ENCODE results near the gene TARS1. TPM values are rescaled to one million over a fixed set of nuclear protein-coding genes. Genes with fewer than 3 reads are reported as not detected.

The TARS1 gene
- total RNA-seq, 1 experiment from 2014 or later, result 201 TPM

DNA sequence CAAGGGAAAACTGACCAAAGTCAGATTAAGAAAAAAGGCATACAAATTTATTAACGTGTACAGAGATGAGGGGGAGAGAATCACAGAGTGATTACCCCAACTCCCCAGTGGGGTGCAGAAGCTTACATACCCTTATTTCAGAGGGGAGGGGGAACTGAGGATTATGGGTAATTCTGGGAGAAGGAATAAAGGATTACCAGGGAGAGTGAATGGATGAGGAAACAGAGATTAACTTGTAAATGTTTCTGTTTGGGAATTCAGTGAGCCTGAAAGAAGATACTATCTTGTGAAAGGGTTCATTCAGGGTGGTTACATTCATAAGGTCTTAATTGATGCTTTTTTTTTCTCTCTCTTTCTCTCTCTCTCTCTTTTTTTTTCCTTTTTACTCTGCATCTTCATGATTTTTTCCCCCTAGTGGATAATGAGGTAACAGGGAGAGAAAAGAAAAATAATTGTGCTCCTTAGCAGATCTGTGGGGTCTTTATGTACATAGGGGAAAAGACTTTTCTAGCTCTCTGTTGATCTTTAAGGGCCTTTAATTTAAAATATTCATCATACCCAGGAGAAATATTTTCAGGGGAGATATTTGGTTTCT, 49.4 kb downstream of the TARS1 start:
- no peak for DNase-seq
- Mint-ChIP-seq H3K27me3 (ENCODE audit: unreplicated experiment) (no peaks in the 10 kb centered on the region), H3K4me1 (ENCODE audit: low read depth, unreplicated experiment) (no peaks in the 10 kb centered on the region), H3K36me3 (ENCODE audit: insufficient read depth, unreplicated experiment) (no peaks in the 10 kb centered on the region), H3K9me3 (ENCODE audit: low read depth, unreplicated experiment) (peaks cover 2% of the 10 kb centered on the region), H3K27ac (ENCODE audit: unreplicated experiment) (no peak overlapping the region), H3K4me3 (ENCODE audit: low read depth, unreplicated experiment) (no peak overlapping the region)
- no TSS peak for BruUV-seq (replicated peaks)
- TF ChIP-seq, protein P1, sequence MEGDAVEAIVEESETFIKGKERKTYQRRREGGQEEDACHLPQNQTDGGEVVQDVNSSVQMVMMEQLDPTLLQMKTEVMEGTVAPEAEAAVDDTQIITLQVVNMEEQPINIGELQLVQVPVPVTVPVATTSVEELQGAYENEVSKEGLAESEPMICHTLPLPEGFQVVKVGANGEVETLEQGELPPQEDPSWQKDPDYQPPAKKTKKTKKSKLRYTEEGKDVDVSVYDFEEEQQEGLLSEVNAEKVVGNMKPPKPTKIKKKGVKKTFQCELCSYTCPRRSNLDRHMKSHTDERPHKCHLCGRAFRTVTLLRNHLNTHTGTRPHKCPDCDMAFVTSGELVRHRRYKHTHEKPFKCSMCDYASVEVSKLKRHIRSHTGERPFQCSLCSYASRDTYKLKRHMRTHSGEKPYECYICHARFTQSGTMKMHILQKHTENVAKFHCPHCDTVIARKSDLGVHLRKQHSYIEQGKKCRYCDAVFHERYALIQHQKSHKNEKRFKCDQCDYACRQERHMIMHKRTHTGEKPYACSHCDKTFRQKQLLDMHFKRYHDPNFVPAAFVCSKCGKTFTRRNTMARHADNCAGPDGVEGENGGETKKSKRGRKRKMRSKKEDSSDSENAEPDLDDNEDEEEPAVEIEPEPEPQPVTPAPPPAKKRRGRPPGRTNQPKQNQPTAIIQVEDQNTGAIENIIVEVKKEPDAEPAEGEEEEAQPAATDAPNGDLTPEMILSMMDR (IDR thresholded peaks at IDR 0.05; ENCODE audit: unreplicated experiment), result no peak
- CTCF ChIA-PET, result interaction anchor here (0.7 kb wide), 1 partner anchor 300 kb away, joined by 5 read pairs; no protein-coding TSS in a partner anchor
- intact Hi-C loops (cut with micrococcal nuclease; ENCODE audit: unreplicated experiment), result no loop called here

DNA sequence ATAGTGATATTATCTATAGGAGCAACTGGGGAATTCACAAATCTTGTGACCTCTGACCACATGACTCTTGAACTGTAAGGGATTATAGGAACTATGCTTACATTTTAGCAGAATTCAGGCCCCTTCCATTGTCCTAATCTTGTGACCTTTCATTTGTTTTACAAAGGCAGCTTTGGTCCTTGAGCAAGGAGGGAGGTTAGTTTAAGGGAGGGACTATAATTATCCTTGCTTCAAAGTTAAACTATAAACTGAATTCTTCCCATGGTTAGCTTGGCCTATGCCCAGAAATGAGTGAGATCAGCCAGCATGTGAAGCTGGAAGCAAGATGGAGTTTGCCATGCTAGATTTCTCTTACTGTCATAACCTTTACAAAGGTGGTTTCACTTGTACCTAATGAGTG, 51.2 kb downstream of the TARS1 start:
- no peak overlapping the region for H3K4me3 Mint-ChIP-seq (ENCODE audit: low read depth, unreplicated experiment)
- TF ChIP-seq, protein P1 (IDR thresholded peaks at IDR 0.05; ENCODE audit: unreplicated experiment), result no peak
- no peaks in the 10 kb centered on the region for H3K27me3 Mint-ChIP-seq (ENCODE audit: unreplicated experiment)
- no peak for DNase-seq
- H3K4me1 Mint-ChIP-seq (ENCODE audit: low read depth, unreplicated experiment), result no peaks in the 10 kb centered on the region
- H3K9me3 Mint-ChIP-seq (ENCODE audit: low read depth, unreplicated experiment), result peaks cover 2% of the 10 kb centered on the region
- intact Hi-C loops (cut with micrococcal nuclease; ENCODE audit: unreplicated experiment), result no loop called here
- CTCF ChIA-PET, result no interaction called here
- H3K27ac Mint-ChIP-seq (ENCODE audit: unreplicated experiment), result no peak overlapping the region
- H3K36me3 Mint-ChIP-seq (ENCODE audit: insufficient read depth, unreplicated experiment), result no peaks in the 10 kb centered on the region
- BruUV-seq (replicated peaks), result no TSS peak

DNA sequence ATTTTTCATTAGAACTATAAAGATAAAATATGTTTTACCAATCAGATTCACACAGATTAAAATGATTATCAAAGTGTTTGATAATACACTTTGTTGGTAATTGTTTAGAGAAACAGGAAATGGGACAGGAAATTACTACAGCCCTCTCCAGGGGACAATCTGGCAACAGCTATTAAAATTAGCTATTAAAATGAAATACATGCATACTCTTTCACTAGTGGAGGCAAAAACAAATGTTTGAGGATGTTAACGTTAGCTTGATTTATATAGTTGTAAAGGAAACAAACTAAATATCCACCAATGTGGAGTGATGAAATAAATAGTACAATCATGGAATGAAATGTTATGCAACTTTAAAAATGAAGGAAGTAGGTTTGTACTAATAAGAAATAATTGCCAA, 53.7 kb downstream of the TARS1 start:
- TF ChIP-seq, protein P1 (IDR thresholded peaks at IDR 0.05; ENCODE audit: unreplicated experiment), result no peak
- no TSS peak for BruUV-seq (replicated peaks)
- intact Hi-C loops (cut with micrococcal nuclease; ENCODE audit: unreplicated experiment), result no loop called here
- no peak overlapping the region for H3K4me3 Mint-ChIP-seq (ENCODE audit: low read depth, unreplicated experiment)
- no peak overlapping the region for H3K27ac Mint-ChIP-seq (ENCODE audit: unreplicated experiment)
- DNase-seq, result no peak
- no peaks in the 10 kb centered on the region for H3K36me3 Mint-ChIP-seq (ENCODE audit: insufficient read depth, unreplicated experiment)
- H3K9me3 Mint-ChIP-seq (ENCODE audit: low read depth, unreplicated experiment), result no peaks in the 10 kb centered on the region
- CTCF ChIA-PET, result no interaction called here
- H3K4me1 Mint-ChIP-seq (ENCODE audit: low read depth, unreplicated experiment), result no peaks in the 10 kb centered on the region
- H3K27me3 Mint-ChIP-seq (ENCODE audit: unreplicated experiment), result no peaks in the 10 kb centered on the region

DNA sequence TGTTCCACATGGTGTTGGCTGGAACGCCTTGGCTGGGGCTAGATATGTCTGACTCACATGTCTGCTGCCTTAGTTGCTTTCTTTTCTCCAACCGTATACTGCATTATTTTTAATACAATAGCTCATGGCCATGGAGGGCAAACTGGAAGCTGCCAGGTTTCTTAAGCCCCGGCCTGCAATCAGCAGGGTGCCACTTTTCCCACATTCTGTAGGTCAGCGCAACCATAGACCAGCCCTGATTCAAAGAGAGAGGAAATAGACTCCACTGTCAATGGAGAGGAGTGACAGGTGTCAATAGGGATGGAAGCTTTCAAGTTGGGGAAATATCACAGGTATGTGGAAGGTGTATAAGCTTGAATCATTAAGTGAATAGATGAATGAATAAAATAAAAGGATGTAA, 60.5 kb downstream of the TARS1 start:
- H3K9me3 Mint-ChIP-seq (ENCODE audit: low read depth, unreplicated experiment), result no peaks in the 10 kb centered on the region
- H3K36me3 Mint-ChIP-seq (ENCODE audit: insufficient read depth, unreplicated experiment), result no peaks in the 10 kb centered on the region
- CTCF ChIA-PET, result no interaction called here
- no peak for DNase-seq
- no peaks in the 10 kb centered on the region for H3K27me3 Mint-ChIP-seq (ENCODE audit: unreplicated experiment)
- H3K27ac Mint-ChIP-seq (ENCODE audit: unreplicated experiment), result no peak overlapping the region
- intact Hi-C loops (cut with micrococcal nuclease; ENCODE audit: unreplicated experiment), result no loop called here
- TF ChIP-seq, protein P1 (IDR thresholded peaks at IDR 0.05; ENCODE audit: unreplicated experiment), result no peak
- H3K4me1 Mint-ChIP-seq (ENCODE audit: low read depth, unreplicated experiment), result no peaks in the 10 kb centered on the region
- H3K4me3 Mint-ChIP-seq (ENCODE audit: low read depth, unreplicated experiment), result no peak overlapping the region
- BruUV-seq (replicated peaks), result no TSS peak
